ENCODE data around the gene SMIM43.

SMIM43 gene

GRCh38 chr4:121796283-121796682, 31.3 kb upstream of the SMIM43 start:
- H3K9me3 ChIP-seq (ENCODE audit: insufficient read depth, low read depth, low read length): no peaks in the 10 kb centered on the region
- H3K27me3 ChIP-seq (ENCODE audit: insufficient read depth, low read length, poor library complexity, severe bottlenecking): peaks cover 7% of the 10 kb centered on the region
- TF ChIP-seq EZH2phosphoT487 (IDR thresholded peaks at IDR 0.05; ENCODE audit: borderline replicate concordance) (no peak), CTCF (conservative IDR thresholded peaks at IDR 0.05; ENCODE audit: low read length) (no peak)
- H3K4me3 ChIP-seq (ENCODE audit: low read length, poor library complexity, severe bottlenecking): no peak overlapping the region
- peaks cover 6% of the 10 kb centered on the region for H3K4me1 ChIP-seq (ENCODE audit: insufficient read depth, low read length, poor library complexity, severe bottlenecking)
- no peak overlapping the region for H2AFZ ChIP-seq (ENCODE audit: low read length)
- H3K9me2 ChIP-seq (replicated peaks; ENCODE audit: low read depth, low read length): no peaks in the 10 kb centered on the region
- H3K36me3 ChIP-seq (ENCODE audit: insufficient read depth, low read length): no peaks in the 10 kb centered on the region
- H3K4me2 ChIP-seq (ENCODE audit: low read depth, low read length, poor library complexity, severe bottlenecking): no peak overlapping the region
- H3F3A ChIP-seq (ENCODE audit: low read depth): no peaks in the 10 kb centered on the region
- H3K79me2 ChIP-seq (ENCODE audit: insufficient read depth, low read length): peaks cover 2% of the 10 kb centered on the region
- H3K9ac ChIP-seq (ENCODE audit: low read depth, low read length, poor library complexity, severe bottlenecking): no peak overlapping the region
- no peaks in the 10 kb centered on the region for H4K20me1 ChIP-seq (ENCODE audit: insufficient read depth, low read length, poor library complexity, severe bottlenecking)

GRCh38 chr4:121794505-121795188, 29.7 kb upstream of the SMIM43 start:
- no peaks in the 10 kb centered on the region for H3K4me1 ChIP-seq (ENCODE audit: insufficient read depth, low read length, poor library complexity, severe bottlenecking)
- H3K36me3 ChIP-seq (ENCODE audit: insufficient read depth, low read length): no peaks in the 10 kb centered on the region
- H3K27me3 ChIP-seq (ENCODE audit: insufficient read depth, low read length, poor library complexity, severe bottlenecking): peaks cover 11% of the 10 kb centered on the region
- H3K9me3 ChIP-seq (ENCODE audit: insufficient read depth, low read depth, low read length): no peaks in the 10 kb centered on the region
- TF ChIP-seq CTCF (conservative IDR thresholded peaks at IDR 0.05; ENCODE audit: low read length) (no peak), EZH2phosphoT487 (IDR thresholded peaks at IDR 0.05; ENCODE audit: borderline replicate concordance) (no peak)
- H4K20me1 ChIP-seq (ENCODE audit: insufficient read depth, low read length, poor library complexity, severe bottlenecking): no peaks in the 10 kb centered on the region
- H3K4me3 ChIP-seq (ENCODE audit: low read length, poor library complexity, severe bottlenecking): no peak overlapping the region
- H3K9me2 ChIP-seq (replicated peaks; ENCODE audit: low read depth, low read length): no peaks in the 10 kb centered on the region
- H3F3A ChIP-seq (ENCODE audit: low read depth): no peaks in the 10 kb centered on the region
- no peak overlapping the region for H3K9ac ChIP-seq (ENCODE audit: low read depth, low read length, poor library complexity, severe bottlenecking)
- no peaks in the 10 kb centered on the region for H3K79me2 ChIP-seq (ENCODE audit: insufficient read depth, low read length)
- H2AFZ ChIP-seq (ENCODE audit: low read length): no peak overlapping the region
- no peak overlapping the region for H3K4me2 ChIP-seq (ENCODE audit: low read depth, low read length, poor library complexity, severe bottlenecking)

DNA sequence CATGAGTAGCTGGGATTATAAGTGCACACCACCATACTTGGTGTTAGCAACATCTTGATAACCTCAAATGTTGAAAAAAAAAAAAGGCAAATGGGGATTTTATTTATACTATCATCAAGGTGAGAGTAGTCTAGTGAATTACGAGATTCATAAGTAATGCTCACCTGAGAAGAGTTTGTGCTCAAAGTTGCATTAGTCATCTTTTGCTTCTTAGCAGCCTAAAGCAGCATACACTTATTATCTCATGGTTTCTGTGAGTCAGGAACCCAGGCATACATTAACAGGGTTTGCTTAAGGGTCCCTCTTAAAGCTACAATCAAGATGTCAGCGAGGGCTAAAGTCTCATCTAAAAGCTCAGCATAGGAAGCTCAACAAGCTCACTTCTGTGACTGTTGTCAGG, 28.0 kb upstream of the SMIM43 start:
- H3K27me3 ChIP-seq (ENCODE audit: insufficient read depth, low read length, poor library complexity, severe bottlenecking): peaks cover 11% of the 10 kb centered on the region
- no peaks in the 10 kb centered on the region for H3K36me3 ChIP-seq (ENCODE audit: insufficient read depth, low read length)
- no peak overlapping the region for H3K4me3 ChIP-seq (ENCODE audit: low read length, poor library complexity, severe bottlenecking)
- H3K4me1 ChIP-seq (ENCODE audit: insufficient read depth, low read length, poor library complexity, severe bottlenecking): no peaks in the 10 kb centered on the region
- H4K20me1 ChIP-seq (ENCODE audit: insufficient read depth, low read length, poor library complexity, severe bottlenecking): no peaks in the 10 kb centered on the region
- H3F3A ChIP-seq (ENCODE audit: low read depth): no peaks in the 10 kb centered on the region
- no peaks in the 10 kb centered on the region for H3K9me2 ChIP-seq (replicated peaks; ENCODE audit: low read depth, low read length)
- no peak overlapping the region for H2AFZ ChIP-seq (ENCODE audit: low read length)
- H3K9ac ChIP-seq (ENCODE audit: low read depth, low read length, poor library complexity, severe bottlenecking): no peak overlapping the region
- H3K4me2 ChIP-seq (ENCODE audit: low read depth, low read length, poor library complexity, severe bottlenecking): no peak overlapping the region
- TF ChIP-seq CTCF (conservative IDR thresholded peaks at IDR 0.05; ENCODE audit: low read length): no peak
- TF ChIP-seq EZH2phosphoT487 (IDR thresholded peaks at IDR 0.05; ENCODE audit: borderline replicate concordance): no peak
- no peaks in the 10 kb centered on the region for H3K9me3 ChIP-seq (ENCODE audit: insufficient read depth, low read depth, low read length)
- H3K79me2 ChIP-seq (ENCODE audit: insufficient read depth, low read length): no peaks in the 10 kb centered on the region

Measured in Loucy (cell line).